Neuronal stem cell (in vitro differentiated cells): Measurements from ENCODE around the gene PPP2R5C.

ENCODE experiments used
- DNase-seq: peaks from one replicate; pipeline ENCODE4 v3.0.0-alpha.2; 2013; ENCODE audit warnings: low spot score
- H2AFZ ChIP-seq: one replicate; pipeline ENCODE4 v1.6.1; 2013; ENCODE audit warnings: mild to moderate bottlenecking, low read length, inconsistent platforms
- H2AK5ac ChIP-seq: 2 replicates; pipeline ENCODE4 v1.6.1; 2013; ENCODE audit warnings: low read depth, mild to moderate bottlenecking, inconsistent platforms, low read length, moderate library complexity, mixed read lengths
- H2BK120ac ChIP-seq: 2 replicates; pipeline ENCODE4 v1.6.1; 2013; ENCODE audit warnings: low read depth, mild to moderate bottlenecking, inconsistent platforms, low read length, moderate library complexity, mixed read lengths
- H2BK12ac ChIP-seq: one replicate; pipeline ENCODE4 v1.6.1; 2013; ENCODE audit warnings: low read length, inconsistent platforms
- H2BK15ac ChIP-seq: 2 replicates; pipeline ENCODE4 v1.6.1; 2013; ENCODE audit warnings: mild to moderate bottlenecking, low read length, inconsistent platforms, mixed read lengths
- H2BK5ac ChIP-seq: one replicate; pipeline ENCODE4 v1.6.1; 2013; ENCODE audit warnings: inconsistent platforms, mild to moderate bottlenecking, low read length, moderate library complexity
- H3K14ac ChIP-seq: one replicate; pipeline ENCODE4 v1.6.1; 2013; ENCODE audit warnings: low read length, inconsistent platforms
- H3K18ac ChIP-seq: 2 replicates; pipeline ENCODE4 v1.6.1; 2013; ENCODE audit warnings: low read length, inconsistent platforms
- H3K23ac ChIP-seq: 2 replicates; pipeline ENCODE4 v1.6.1; 2013; ENCODE audit warnings: low read depth, mild to moderate bottlenecking, mixed read lengths, low read length, inconsistent platforms; ENCODE audit not compliant: poor library complexity
- H3K27ac ChIP-seq: replicated peaks from 3 replicates; pipeline ENCODE4 v1.5.1; 2013; ENCODE audit warnings: low read length, inconsistent platforms
- H3K27me3 ChIP-seq, 3 experiments: 2 replicates each; pipeline ENCODE4 v1.6.1; 2013; ENCODE audit warnings: low read length in 3 of 3, mild to moderate bottlenecking in 2 of 3, inconsistent platforms in 1 of 3, low read depth in 1 of 3, mixed read lengths in 1 of 3, moderate library complexity in 1 of 3; ENCODE audit not compliant: control insufficient read depth in 3 of 3, insufficient read depth in 3 of 3
- H3K36me3 ChIP-seq, 2 donors: replicated peaks in 1 of 2; 2 replicates each; pipeline ENCODE4 v1.6.1; 2013; ENCODE audit warnings: low read length in 2 of 2; ENCODE audit not compliant: control insufficient read depth in 2 of 2, insufficient read depth in 2 of 2
- H3K4ac ChIP-seq: 2 replicates; pipeline ENCODE4 v1.6.1; 2013; ENCODE audit warnings: inconsistent platforms, mild to moderate bottlenecking, low read length, moderate library complexity
- H3K4me1 ChIP-seq, 2 donors: 1 replicate in 1 of 2; 2 replicates in 1 of 2; pipeline ENCODE4 v1.6.1; 2013; ENCODE audit warnings: low read length in 2 of 2, low read depth in 1 of 2; ENCODE audit not compliant: control insufficient read depth in 2 of 2, insufficient read depth in 1 of 2
- H3K4me2 ChIP-seq: one replicate; pipeline ENCODE4 v1.6.1; 2013; ENCODE audit warnings: mild to moderate bottlenecking, low read length, inconsistent platforms; ENCODE audit not compliant: insufficient read depth, poor library complexity, severe bottlenecking
- H3K4me3 ChIP-seq, 2 donors: 2 replicates each; pipeline ENCODE4 v1.5.1; 2013; ENCODE audit warnings: low read length in 2 of 2, mild to moderate bottlenecking in 2 of 2, inconsistent platforms in 1 of 2, moderate library complexity in 1 of 2
- H3K79me1 ChIP-seq: one replicate; pipeline ENCODE4 v1.6.1; 2013; ENCODE audit warnings: low read depth, mild to moderate bottlenecking, inconsistent platforms, low read length, moderate library complexity
- H3K9ac ChIP-seq: one replicate; pipeline ENCODE4 v1.6.1; 2013; ENCODE audit warnings: mild to moderate bottlenecking, low read depth, low read length, inconsistent platforms; ENCODE audit not compliant: poor library complexity
- H3K9me3 ChIP-seq, 2 donors: replicated peaks in 1 of 2; 2 replicates each; pipeline versions ENCODE3 to v1.6.1; 2013; ENCODE audit warnings: low read length in 2 of 2, mild to moderate bottlenecking in 2 of 2, inconsistent platforms in 1 of 2, low read depth in 1 of 2, mixed read lengths in 1 of 2, moderate library complexity in 1 of 2; ENCODE audit not compliant: control insufficient read depth in 2 of 2, insufficient read depth in 1 of 2
- H4K8ac ChIP-seq: one replicate; pipeline ENCODE4 v1.6.1; 2013; ENCODE audit warnings: low read depth, mild to moderate bottlenecking, inconsistent platforms, low read length, moderate library complexity
- H4K91ac ChIP-seq: one replicate; pipeline ENCODE4 v1.6.1; 2013; ENCODE audit warnings: low read length, low read depth, mild to moderate bottlenecking, inconsistent platforms; ENCODE audit not compliant: poor library complexity
- WGBS, 2 donors: extraction: QIAGEN DNeasy Blood & Tissue Kit; methylation state at CpG; one replicate each; pipeline ENCODE4 v1.1.7; 2013; ENCODE audit warnings: missing lambda C conversion rate in 2 of 2, mixed read lengths in 1 of 2; ENCODE audit not compliant: insufficient read length in 2 of 2, insufficient replicate concordance in 1 of 2; ENCODE audit errors: extremely low coverage in 2 of 2; 5-methylcytosine and 5-hydroxymethylcytosine counted together

The PPP2R5C gene

DNA sequence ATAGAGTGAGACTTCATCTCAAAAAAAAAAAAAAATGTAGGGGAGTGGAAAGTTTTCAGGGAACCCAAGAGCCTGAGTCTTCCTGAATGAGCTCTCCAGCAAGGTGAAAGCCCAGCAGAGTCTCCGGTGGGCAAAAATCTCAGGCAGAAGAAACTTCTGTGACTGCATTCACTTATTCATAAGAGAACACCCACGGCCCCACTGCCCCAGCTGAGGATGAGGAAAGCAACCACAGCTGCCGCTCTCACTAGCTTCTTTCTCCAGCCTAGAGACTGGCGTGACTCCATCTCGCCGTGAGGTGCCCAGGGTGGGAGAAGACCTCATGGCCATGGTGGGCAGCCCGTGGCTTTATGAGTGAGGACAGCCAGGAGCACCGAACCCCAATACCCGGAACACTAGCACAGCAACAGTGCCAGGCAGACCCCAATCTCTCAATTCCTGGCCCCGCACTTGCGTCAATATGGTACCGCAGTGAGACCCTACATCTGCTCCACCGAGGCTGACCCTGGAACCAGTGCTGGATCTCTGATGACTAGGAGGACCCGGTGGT, 173.2 kb downstream of the PPP2R5C start:
- H4K8ac ChIP-seq = peak overlapping the region; percentile 65
- no peak overlapping the region for H3K18ac ChIP-seq
- no peak for DNase-seq
- H2BK5ac ChIP-seq = no peak overlapping the region
- H3K9me3 ChIP-seq = no peaks in the 10 kb centered on the region
- H3K14ac ChIP-seq = no peak overlapping the region
- H3K4me3 ChIP-seq = no peak overlapping the region
- no peaks in the 10 kb centered on the region for H3K36me3 ChIP-seq
- H4K91ac ChIP-seq = no peak overlapping the region
- WGBS, 2 donors = no CpG with 5 or more reads among the region's 14 CpGs
- H2BK15ac ChIP-seq = no peak overlapping the region
- no peak overlapping the region for H2BK120ac ChIP-seq
- peak overlapping the region; percentile 30 for H3K9ac ChIP-seq
- no peak overlapping the region for H3K27ac ChIP-seq
- H2AK5ac ChIP-seq = peak overlapping the region; percentile 56
- H3K27me3 ChIP-seq = no peaks in the 10 kb centered on the region
- peaks cover 2% of the 10 kb centered on the region for H3K79me1 ChIP-seq
- H3K4me2 ChIP-seq = no peak overlapping the region
- no peak overlapping the region for H3K4ac ChIP-seq
- H3K23ac ChIP-seq = peak overlapping the region; percentile 89
- H2AFZ ChIP-seq = no peak overlapping the region
- no peaks in the 10 kb centered on the region for H3K4me1 ChIP-seq
- no peak overlapping the region for H2BK12ac ChIP-seq

DNA sequence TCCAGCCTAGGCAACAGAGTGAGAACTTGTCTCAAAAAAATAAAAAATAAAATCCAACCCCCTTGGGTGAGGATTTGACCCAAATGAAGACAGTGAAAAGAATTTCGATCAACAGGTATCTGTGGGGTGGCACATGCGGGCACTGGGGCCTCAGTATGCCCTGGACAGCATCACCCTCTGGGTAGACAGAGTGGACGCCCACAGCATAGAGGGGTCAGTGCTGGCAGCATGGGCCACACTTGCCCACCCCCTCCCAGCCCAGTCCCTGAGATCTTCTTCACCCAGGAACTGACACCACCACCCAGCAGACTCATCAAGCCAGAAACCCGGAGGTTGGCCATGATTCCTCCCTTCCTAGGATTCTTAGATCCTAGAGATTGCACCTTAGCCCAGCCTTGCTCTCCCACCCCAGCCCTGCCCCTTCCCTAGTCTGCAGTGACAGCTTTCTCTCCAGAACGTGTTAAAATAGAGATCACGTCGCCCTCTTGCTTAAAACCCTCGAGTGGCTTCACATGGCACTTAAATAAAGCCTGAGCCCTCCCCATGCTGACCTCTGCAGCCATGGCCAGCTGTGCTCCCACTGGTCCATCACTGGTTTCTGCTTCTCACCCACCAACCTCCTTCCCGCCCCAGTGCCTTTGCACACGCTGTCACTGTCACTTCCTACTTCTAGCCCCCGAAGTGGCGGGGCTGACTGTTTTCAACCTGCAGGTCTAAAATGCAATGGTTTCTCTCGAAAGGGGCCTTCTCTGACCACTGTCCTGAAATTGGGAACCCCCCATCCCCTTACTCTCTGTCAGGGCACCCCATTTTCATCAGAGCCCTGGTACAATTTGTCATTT, 176.6 kb downstream of the PPP2R5C start:
- Histone ChIP-seq H2AFZ (peak overlapping the region; percentile 60), H3K23ac (no peak overlapping the region), H4K8ac (no peak overlapping the region), H3K9me3 (no peaks in the 10 kb centered on the region), H3K18ac (no peak overlapping the region), H4K91ac (no peak overlapping the region), H2BK12ac (no peak overlapping the region), H3K9ac (no peak overlapping the region), H3K36me3 (no peaks in the 10 kb centered on the region), H3K4me1 (no peaks in the 10 kb centered on the region), H3K4me2 (no peak overlapping the region), H2BK15ac (no peak overlapping the region), H2BK5ac (no peak overlapping the region), H3K27ac (no peak overlapping the region), H3K4me3 (no peak overlapping the region), H3K27me3 (peaks cover 0 to 3% (median 0%) of the 10 kb centered on the region in 3 experiments), H2BK120ac (no peak overlapping the region), H3K79me1 (peaks cover 2% of the 10 kb centered on the region), H3K14ac (no peak overlapping the region), H2AK5ac (no peak overlapping the region), H3K4ac (no peak overlapping the region)
- no CpG with 5 or more reads among the region's 13 CpGs for WGBS, 2 donors
- no peak for DNase-seq

DNA sequence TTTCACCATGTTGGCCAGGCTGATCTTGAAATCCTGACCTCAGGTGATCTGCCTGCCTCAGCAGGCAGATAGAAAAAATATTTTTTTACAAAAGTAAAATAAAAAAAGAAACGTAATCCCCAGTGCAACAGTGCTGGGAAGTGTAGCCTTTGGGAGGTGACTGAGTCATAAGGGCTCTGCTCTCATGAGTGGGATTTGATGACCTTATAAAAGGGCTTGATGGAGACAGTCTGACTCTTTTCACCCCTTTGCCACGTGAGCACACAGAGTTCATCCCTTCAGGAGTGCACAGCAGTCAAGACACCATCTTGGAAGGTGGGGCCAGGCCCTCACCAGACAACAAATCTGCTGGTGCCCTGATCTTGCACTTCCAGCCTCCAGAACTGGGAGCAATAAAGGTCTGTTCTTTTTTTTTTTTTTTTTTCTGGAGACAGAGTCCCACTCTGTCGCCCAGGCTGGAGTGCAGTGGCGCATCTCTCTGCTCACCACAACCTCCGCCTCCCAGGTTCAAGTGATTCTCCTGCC, 178.2 kb downstream of the PPP2R5C start:
- H2BK120ac ChIP-seq = no peak overlapping the region
- H3K79me1 ChIP-seq = peaks cover 2% of the 10 kb centered on the region
- no peaks in the 10 kb centered on the region for H3K36me3 ChIP-seq
- H2AK5ac ChIP-seq = no peak overlapping the region
- no peaks in the 10 kb centered on the region for H3K9me3 ChIP-seq
- no peak for DNase-seq
- no peak overlapping the region for H4K91ac ChIP-seq
- no peak overlapping the region for H2BK12ac ChIP-seq
- H3K4me3 ChIP-seq = no peak overlapping the region
- no peak overlapping the region for H3K4ac ChIP-seq
- no peak overlapping the region for H2BK15ac ChIP-seq
- H3K9ac ChIP-seq = no peak overlapping the region
- no peak overlapping the region for H4K8ac ChIP-seq
- WGBS, 2 donors = no CpG with 5 or more reads among the region's 5 CpGs
- H2AFZ ChIP-seq = no peak overlapping the region
- no peak overlapping the region for H3K27ac ChIP-seq
- H3K4me1 ChIP-seq = no peaks in the 10 kb centered on the region
- H3K27me3 ChIP-seq = peaks cover 0 to 3% (median 0%) of the 10 kb centered on the region in 3 experiments
- H3K23ac ChIP-seq = no peak overlapping the region
- H3K18ac ChIP-seq = no peak overlapping the region
- H3K4me2 ChIP-seq = no peak overlapping the region
- no peak overlapping the region for H2BK5ac ChIP-seq
- no peak overlapping the region for H3K14ac ChIP-seq

DNA sequence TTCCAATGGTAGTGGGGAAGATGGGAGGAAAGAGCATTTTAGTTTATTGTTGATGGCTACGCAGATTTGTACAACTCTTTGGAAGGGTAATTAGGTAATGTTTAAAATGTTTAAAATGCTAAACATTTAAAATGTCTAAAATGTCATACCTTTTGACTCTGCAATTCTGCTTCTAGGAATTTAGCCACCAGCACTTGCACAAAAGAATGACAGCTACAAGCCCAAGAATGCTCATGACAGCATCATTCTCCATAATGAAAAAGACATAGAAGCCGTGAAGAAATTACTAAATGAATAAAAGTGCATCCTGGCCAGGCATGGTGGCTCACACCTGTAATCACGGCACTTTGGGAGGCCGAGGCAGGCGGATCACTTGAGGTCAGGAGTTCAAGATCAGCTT, 182.9 kb downstream of the PPP2R5C start:
- no CpG with 5 or more reads among the region's 5 CpGs for whole genome bisulfite sequencing, 2 donors
- no peak overlapping the region for H3K9ac ChIP-seq
- no peak overlapping the region for H2AFZ ChIP-seq
- no peak overlapping the region for H4K8ac ChIP-seq
- peaks cover 0 to 3% (median 0%) of the 10 kb centered on the region in 3 experiments for H3K27me3 ChIP-seq
- no peak overlapping the region for H4K91ac ChIP-seq
- no peak overlapping the region for H2BK12ac ChIP-seq
- no peaks in the 10 kb centered on the region for H3K9me3 ChIP-seq
- H3K27ac ChIP-seq = no peak overlapping the region
- peaks cover 0 to 6% of the 10 kb centered on the region in 2 donors for H3K4me1 ChIP-seq
- no peak overlapping the region for H2BK120ac ChIP-seq
- H2BK15ac ChIP-seq = no peak overlapping the region
- H3K18ac ChIP-seq = no peak overlapping the region
- no peak overlapping the region for H3K4ac ChIP-seq
- no peak overlapping the region for H2AK5ac ChIP-seq
- H3K23ac ChIP-seq = no peak overlapping the region
- H3K4me2 ChIP-seq = no peak overlapping the region
- DNase-seq = no peak
- peaks cover 7% of the 10 kb centered on the region for H3K79me1 ChIP-seq
- no peak overlapping the region for H3K14ac ChIP-seq
- no peak overlapping the region for H3K4me3 ChIP-seq
- H2BK5ac ChIP-seq = no peak overlapping the region
- no peaks in the 10 kb centered on the region for H3K36me3 ChIP-seq
